Liver (tissue), 9 donors: ENCODE results near the gene NEAT1. TPM values are rescaled to one million over a fixed set of nuclear protein-coding genes. Genes with fewer than 3 reads are reported as not detected.

ENCODE experiments used
- DNase-seq: peaks from one replicate; pipeline ENCODE4 v3.0.0-alpha.2; 2017; ENCODE audit warnings: low spot score
- H3K27ac ChIP-seq, 2 donors: one replicate each; pipeline ENCODE4 v1.7.0; 2013; ENCODE audit warnings: inconsistent platforms in 2 of 2, low read length in 2 of 2, control low read depth in 1 of 2, low read depth in 1 of 2, mild to moderate bottlenecking in 1 of 2
- H3K27me3 ChIP-seq, 4 donors: one replicate each; pipeline versions ENCODE4 v1.6.1 to v1.7.0; 2013; ENCODE audit warnings: low read length in 3 of 4, inconsistent platforms in 1 of 4, mild to moderate bottlenecking in 1 of 4, moderate library complexity in 1 of 4; ENCODE audit not compliant: control insufficient read depth in 4 of 4, insufficient read depth in 4 of 4
- H3K36me3 ChIP-seq, 4 donors: one replicate each; pipeline versions ENCODE4 v1.6.1 to v1.7.0; 2013; ENCODE audit warnings: low read length in 3 of 4, mild to moderate bottlenecking in 3 of 4, low read depth in 1 of 4, moderate library complexity in 1 of 4; ENCODE audit not compliant: control insufficient read depth in 4 of 4, insufficient read depth in 3 of 4
- H3K4me1 ChIP-seq, 4 donors: one replicate each; pipeline versions ENCODE4 v1.6.1 to v1.7.0; 2013; ENCODE audit warnings: low read length in 3 of 4, mild to moderate bottlenecking in 3 of 4, moderate library complexity in 1 of 4; ENCODE audit not compliant: control insufficient read depth in 4 of 4, insufficient read depth in 4 of 4
- H3K4me3 ChIP-seq, 3 donors: one replicate each; pipeline versions ENCODE4 v1.6.1 to v1.7.0; 2013; ENCODE audit warnings: low read length in 3 of 3, control low read depth in 1 of 3, low read depth in 1 of 3, mild to moderate bottlenecking in 1 of 3
- H3K9ac ChIP-seq, 2 donors: one replicate each; pipeline ENCODE4 v1.7.0; 2013; ENCODE audit warnings: low read length in 2 of 2, mild to moderate bottlenecking in 2 of 2, moderate library complexity in 2 of 2, control low read depth in 1 of 2, low read depth in 1 of 2
- H3K9me3 ChIP-seq, 4 donors: one replicate each; pipeline versions ENCODE4 v1.6.1 to v1.7.0; 2013; ENCODE audit warnings: low read length in 3 of 4; ENCODE audit not compliant: control insufficient read depth in 4 of 4
- EGR1 ChIP-seq, 2 donors: IDR thresholded peaks; 2 replicates each; pipeline ENCODE4 v1.6.1; 2016 to 2018; ENCODE audit warnings: antibody characterized with exemption in 2 of 2, low read depth in 2 of 2
- FOXA1 ChIP-seq: IDR thresholded peaks from 2 replicates; pipeline ENCODE4 v1.6.1; 2016; ENCODE audit warnings: antibody characterized with exemption
- FOXA2 ChIP-seq: IDR thresholded peaks from 2 replicates; pipeline ENCODE4 v1.6.1; 2016; ENCODE audit warnings: antibody characterized with exemption
- GABPA ChIP-seq, 2 donors: IDR thresholded peaks in 1 of 2; conservative IDR thresholded peaks in 1 of 2; 2 replicates each; pipeline ENCODE4 v1.6.1; 2016; ENCODE audit warnings: antibody characterized with exemption in 2 of 2, mild to moderate bottlenecking in 1 of 2, moderate library complexity in 1 of 2
- HNF4A ChIP-seq, 2 donors: conservative IDR thresholded peaks; 2 replicates each; pipeline ENCODE4 v1.6.1; 2016; ENCODE audit warnings: antibody characterized with exemption in 2 of 2, mild to moderate bottlenecking in 2 of 2
- HNF4G ChIP-seq: IDR thresholded peaks from 2 replicates; pipeline ENCODE4 v1.6.1; 2016; ENCODE audit warnings: antibody characterized with exemption
- JUND ChIP-seq, 2 donors: IDR thresholded peaks; 2 replicates each; pipeline ENCODE4 v1.6.1; 2016; ENCODE audit warnings: antibody characterized with exemption in 2 of 2
- NR2F2 ChIP-seq: IDR thresholded peaks from 2 replicates; pipeline ENCODE4 v1.6.1; 2016; ENCODE audit warnings: antibody characterized with exemption
- RAD21 ChIP-seq, 2 donors: IDR thresholded peaks; 2 replicates each; pipeline ENCODE4 v1.6.1; 2016; ENCODE audit warnings: antibody characterized with exemption in 2 of 2, mild to moderate bottlenecking in 2 of 2
- RXRA ChIP-seq, 2 donors: IDR thresholded peaks; 2 replicates each; pipeline ENCODE4 v1.6.1; 2017 to 2018; ENCODE audit warnings: antibody characterized with exemption in 2 of 2, mild to moderate bottlenecking in 1 of 2
- SP1 ChIP-seq: IDR thresholded peaks from 2 replicates; pipeline ENCODE4 v1.6.1; 2018; ENCODE audit warnings: antibody characterized with exemption, mild to moderate bottlenecking
- TAF1 ChIP-seq: conservative IDR thresholded peaks from 2 replicates; pipeline ENCODE4 v1.6.1; 2016; ENCODE audit warnings: antibody characterized with exemption, mild to moderate bottlenecking
- YY1 ChIP-seq: IDR thresholded peaks from 2 replicates; pipeline ENCODE4 v1.6.1; 2016; ENCODE audit warnings: antibody characterized with exemption, mild to moderate bottlenecking
- WGBS: extraction: QIAGEN DNeasy Blood & Tissue Kit; methylation state at CpG from one replicate; pipeline ENCODE4 v1.1.7; 2013; 5-methylcytosine and 5-hydroxymethylcytosine counted together
- polyA plus RNA-seq, 2 donors: library from polyadenylated mRNA; stranded (reverse) in 1 of 2; unstranded in 1 of 2; fragments of 200-250 nt in 1 of 2; fragments of >200 nt in 1 of 2; fragmentation: Nextera tagmentation in 1 of 2; extraction: Ambion mirVana in 1 of 2; gene quantifications; one replicate each; pipeline versions ENCODE4 v1.2.1 to v1.2.3, GENCODE V29; 2013 to 2015
- total RNA-seq, 2 donors: library from RNA; depleted of rRNA; stranded (reverse); fragments of >200 nt; gene quantifications; one replicate each; pipeline ENCODE4 v1.2.3, GENCODE V29; 2014
- TF ChIP-seq, protein P1 (sequence below): IDR thresholded peaks from 2 replicates; pipeline ENCODE4 v1.6.1; 2016; ENCODE audit warnings: antibody characterized with exemption
- TF ChIP-seq, protein P2 (sequence below): IDR thresholded peaks from 2 replicates; pipeline ENCODE4 v1.6.1; 2016; ENCODE audit warnings: antibody characterized with exemption
- TF ChIP-seq, protein P3 (sequence below): fragments of 150-350 bp; IDR thresholded peaks from 2 replicates; pipeline ENCODE4 v1.5.1; 2017; ENCODE audit warnings: improper control_type of control experiment, low read depth, low read length; ENCODE audit not compliant: missing input control
- TF ChIP-seq, protein P4 (sequence below): IDR thresholded peaks from 2 replicates; pipeline ENCODE4 v1.6.1; 2016; ENCODE audit warnings: antibody characterized with exemption, mild to moderate bottlenecking
- TF ChIP-seq, protein P5 (sequence below): IDR thresholded peaks from 2 replicates; pipeline ENCODE4 v1.6.1; 2016; ENCODE audit warnings: antibody characterized with exemption
- donor health status: healthy.
- donor health status: healthy.
- donor health status: healthy.
- donor health status: healthy.
- donor health status: healthy.

The NEAT1 gene
- total and polyA plus RNA-seq, 4 donors = 29.6 to 1,968 (median 80.8) TPM

DNA sequence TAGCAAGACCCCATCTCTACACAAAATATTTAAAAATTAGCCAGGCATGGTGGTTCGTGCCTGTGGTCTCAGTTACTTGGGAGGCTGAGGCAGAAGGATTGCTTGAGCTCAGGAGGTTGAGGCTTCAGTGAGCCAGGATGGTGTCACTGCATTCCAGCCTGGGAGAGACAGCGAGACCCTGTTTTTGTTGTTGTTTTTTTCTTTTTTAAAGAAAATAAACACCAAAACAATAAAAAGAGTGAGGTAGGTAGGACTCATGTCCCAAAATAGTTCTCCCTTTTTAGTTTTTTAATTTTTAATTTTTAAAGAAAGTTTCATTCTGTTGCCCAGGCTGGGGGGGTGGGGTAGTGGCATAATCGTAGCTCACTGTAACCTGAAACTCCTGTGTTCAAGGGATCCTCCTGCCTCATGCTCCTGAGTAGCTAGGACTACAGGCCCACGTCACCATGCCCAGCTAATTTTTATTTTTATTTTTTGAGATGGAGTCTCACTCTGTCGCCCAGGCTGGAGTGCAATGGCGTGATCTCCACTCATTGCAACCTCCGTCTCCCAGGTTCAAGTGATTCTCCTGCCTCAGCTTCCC is 50.8 kb downstream of the NEAT1 start:
- TF ChIP-seq, protein P1, sequence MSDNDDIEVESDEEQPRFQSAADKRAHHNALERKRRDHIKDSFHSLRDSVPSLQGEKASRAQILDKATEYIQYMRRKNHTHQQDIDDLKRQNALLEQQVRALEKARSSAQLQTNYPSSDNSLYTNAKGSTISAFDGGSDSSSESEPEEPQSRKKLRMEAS = no peak
- TF ChIP-seq FOXA1 (no peak), YY1 (no peak)
- TF ChIP-seq, protein P2, sequence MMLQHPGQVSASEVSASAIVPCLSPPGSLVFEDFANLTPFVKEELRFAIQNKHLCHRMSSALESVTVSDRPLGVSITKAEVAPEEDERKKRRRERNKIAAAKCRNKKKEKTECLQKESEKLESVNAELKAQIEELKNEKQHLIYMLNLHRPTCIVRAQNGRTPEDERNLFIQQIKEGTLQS = no peak
- Histone ChIP-seq H3K27ac (no peak overlapping the region), H3K36me3 (no peaks in the 10 kb centered on the region), H3K9me3 (no peaks in the 10 kb centered on the region), H3K4me3 (no peak overlapping the region), H3K9ac (no peak overlapping the region), H3K27me3 (no peaks in the 10 kb centered on the region), H3K4me1 (peaks cover 0 to 22% (median 13%) of the 10 kb centered on the region in 4 donors)
- 91% methylated on average over 7 of the region's 7 CpGs for WGBS
- no peak for DNase-seq

DNA sequence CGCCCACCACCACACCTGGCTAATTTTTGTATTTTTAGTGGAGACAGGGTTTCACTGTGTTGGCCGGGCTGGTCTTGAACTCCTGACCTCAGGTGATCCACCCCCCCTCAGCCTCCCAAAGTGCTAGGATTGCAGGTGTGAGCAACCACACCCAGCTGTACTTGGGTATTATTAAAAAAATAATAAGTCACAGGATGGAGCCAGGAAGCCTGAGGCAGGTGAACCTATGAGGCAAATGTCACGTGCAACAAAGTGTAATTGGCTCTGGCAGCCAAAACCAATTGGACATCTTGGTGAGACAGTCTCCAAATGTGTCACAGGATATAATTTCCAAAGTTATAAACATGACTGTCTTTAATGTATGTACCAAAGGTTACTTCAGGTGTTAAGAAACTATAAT is 52.3 kb downstream of the NEAT1 start:
- Histone ChIP-seq H3K4me1 (peaks cover 7 to 32% (median 22%) of the 10 kb centered on the region in 4 donors), H3K9me3 (no peaks in the 10 kb centered on the region), H3K27me3 (no peaks in the 10 kb centered on the region), H3K9ac (no peak overlapping the region), H3K36me3 (no peaks in the 10 kb centered on the region), H3K27ac (peak overlapping the region in 1 of 2 donors; percentile 44), H3K4me3 (no peak overlapping the region)
- DNase-seq = no peak
- 88% methylated on average over 3 of the region's 3 CpGs for WGBS
- TF ChIP-seq TAF1 (no peak), YY1 (no peak), GABPA (IDR thresholded peaks at IDR 0.05 in 1 of 2, conservative IDR thresholded peaks at IDR 0.05 in 1 of 2) (no peak)

DNA sequence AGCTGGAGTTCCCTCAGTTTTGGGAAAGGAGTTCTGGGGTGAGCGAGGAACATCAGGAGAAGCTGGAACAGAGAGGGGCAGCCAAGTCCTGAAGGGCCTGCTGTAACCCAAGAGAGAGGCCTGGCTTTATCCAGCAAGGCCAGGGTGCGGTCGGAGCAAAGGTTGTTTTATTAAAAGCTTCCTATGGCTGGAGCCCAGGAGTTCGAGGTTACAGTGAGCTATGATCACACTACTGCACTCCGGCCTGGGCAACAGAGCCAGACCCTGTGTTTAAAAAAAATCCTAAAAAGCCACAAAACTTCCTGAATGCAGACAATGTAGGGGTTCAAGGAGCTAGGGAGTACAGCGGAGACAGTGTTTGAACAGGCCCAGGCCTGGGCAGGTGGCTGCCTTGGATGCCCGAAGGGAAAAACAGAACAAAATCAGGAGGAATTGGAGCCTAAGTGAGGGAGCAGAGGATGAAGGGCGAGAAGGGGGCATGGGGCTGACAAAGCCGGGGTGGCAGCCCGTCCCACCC is 54.1 kb downstream of the NEAT1 start:
- WGBS = 7% methylated on average over 10 of the region's 10 CpGs
- Histone ChIP-seq H3K27ac (peak overlapping the region; percentile 98 to 100), H3K27me3 (no peaks in the 10 kb centered on the region), H3K4me1 (peaks cover 7 to 29% (median 20%) of the 10 kb centered on the region in 4 donors), H3K4me3 (peak overlapping the region; percentile 71 to 99 (median 73)), H3K9ac (peak overlapping the region; percentile 87 to 100), H3K36me3 (no peaks in the 10 kb centered on the region), H3K9me3 (no peaks in the 10 kb centered on the region)
- peak in 1 of 2 donors; percentile 54 for TF ChIP-seq RXRA (IDR thresholded peaks at IDR 0.05)
- TF ChIP-seq, protein P3, sequence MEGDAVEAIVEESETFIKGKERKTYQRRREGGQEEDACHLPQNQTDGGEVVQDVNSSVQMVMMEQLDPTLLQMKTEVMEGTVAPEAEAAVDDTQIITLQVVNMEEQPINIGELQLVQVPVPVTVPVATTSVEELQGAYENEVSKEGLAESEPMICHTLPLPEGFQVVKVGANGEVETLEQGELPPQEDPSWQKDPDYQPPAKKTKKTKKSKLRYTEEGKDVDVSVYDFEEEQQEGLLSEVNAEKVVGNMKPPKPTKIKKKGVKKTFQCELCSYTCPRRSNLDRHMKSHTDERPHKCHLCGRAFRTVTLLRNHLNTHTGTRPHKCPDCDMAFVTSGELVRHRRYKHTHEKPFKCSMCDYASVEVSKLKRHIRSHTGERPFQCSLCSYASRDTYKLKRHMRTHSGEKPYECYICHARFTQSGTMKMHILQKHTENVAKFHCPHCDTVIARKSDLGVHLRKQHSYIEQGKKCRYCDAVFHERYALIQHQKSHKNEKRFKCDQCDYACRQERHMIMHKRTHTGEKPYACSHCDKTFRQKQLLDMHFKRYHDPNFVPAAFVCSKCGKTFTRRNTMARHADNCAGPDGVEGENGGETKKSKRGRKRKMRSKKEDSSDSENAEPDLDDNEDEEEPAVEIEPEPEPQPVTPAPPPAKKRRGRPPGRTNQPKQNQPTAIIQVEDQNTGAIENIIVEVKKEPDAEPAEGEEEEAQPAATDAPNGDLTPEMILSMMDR = no peak
- no peak for TF ChIP-seq JUND (IDR thresholded peaks at IDR 0.05)
- TF ChIP-seq, protein P4, sequence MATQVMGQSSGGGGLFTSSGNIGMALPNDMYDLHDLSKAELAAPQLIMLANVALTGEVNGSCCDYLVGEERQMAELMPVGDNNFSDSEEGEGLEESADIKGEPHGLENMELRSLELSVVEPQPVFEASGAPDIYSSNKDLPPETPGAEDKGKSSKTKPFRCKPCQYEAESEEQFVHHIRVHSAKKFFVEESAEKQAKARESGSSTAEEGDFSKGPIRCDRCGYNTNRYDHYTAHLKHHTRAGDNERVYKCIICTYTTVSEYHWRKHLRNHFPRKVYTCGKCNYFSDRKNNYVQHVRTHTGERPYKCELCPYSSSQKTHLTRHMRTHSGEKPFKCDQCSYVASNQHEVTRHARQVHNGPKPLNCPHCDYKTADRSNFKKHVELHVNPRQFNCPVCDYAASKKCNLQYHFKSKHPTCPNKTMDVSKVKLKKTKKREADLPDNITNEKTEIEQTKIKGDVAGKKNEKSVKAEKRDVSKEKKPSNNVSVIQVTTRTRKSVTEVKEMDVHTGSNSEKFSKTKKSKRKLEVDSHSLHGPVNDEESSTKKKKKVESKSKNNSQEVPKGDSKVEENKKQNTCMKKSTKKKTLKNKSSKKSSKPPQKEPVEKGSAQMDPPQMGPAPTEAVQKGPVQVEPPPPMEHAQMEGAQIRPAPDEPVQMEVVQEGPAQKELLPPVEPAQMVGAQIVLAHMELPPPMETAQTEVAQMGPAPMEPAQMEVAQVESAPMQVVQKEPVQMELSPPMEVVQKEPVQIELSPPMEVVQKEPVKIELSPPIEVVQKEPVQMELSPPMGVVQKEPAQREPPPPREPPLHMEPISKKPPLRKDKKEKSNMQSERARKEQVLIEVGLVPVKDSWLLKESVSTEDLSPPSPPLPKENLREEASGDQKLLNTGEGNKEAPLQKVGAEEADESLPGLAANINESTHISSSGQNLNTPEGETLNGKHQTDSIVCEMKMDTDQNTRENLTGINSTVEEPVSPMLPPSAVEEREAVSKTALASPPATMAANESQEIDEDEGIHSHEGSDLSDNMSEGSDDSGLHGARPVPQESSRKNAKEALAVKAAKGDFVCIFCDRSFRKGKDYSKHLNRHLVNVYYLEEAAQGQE = peak; percentile 60
- peak; percentile 86 for TF ChIP-seq YY1
- TF ChIP-seq NR2F2 = no peak
- TF ChIP-seq SP1 = no peak
- no peak for TF ChIP-seq FOXA1
- TF ChIP-seq, protein P5, sequence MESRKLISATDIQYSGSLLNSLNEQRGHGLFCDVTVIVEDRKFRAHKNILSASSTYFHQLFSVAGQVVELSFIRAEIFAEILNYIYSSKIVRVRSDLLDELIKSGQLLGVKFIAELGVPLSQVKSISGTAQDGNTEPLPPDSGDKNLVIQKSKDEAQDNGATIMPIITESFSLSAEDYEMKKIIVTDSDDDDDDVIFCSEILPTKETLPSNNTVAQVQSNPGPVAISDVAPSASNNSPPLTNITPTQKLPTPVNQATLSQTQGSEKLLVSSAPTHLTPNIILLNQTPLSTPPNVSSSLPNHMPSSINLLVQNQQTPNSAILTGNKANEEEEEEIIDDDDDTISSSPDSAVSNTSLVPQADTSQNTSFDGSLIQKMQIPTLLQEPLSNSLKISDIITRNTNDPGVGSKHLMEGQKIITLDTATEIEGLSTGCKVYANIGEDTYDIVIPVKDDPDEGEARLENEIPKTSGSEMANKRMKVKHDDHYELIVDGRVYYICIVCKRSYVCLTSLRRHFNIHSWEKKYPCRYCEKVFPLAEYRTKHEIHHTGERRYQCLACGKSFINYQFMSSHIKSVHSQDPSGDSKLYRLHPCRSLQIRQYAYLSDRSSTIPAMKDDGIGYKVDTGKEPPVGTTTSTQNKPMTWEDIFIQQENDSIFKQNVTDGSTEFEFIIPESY = no peak
- TF ChIP-seq FOXA2 = no peak
- TF ChIP-seq, protein P1 = no peak
- no peak for TF ChIP-seq RAD21 (IDR thresholded peaks at IDR 0.05)
- no peak for TF ChIP-seq HNF4G
- no peak for TF ChIP-seq GABPA (IDR thresholded peaks at IDR 0.05 in 1 of 2, conservative IDR thresholded peaks at IDR 0.05 in 1 of 2)
- TF ChIP-seq, protein P2 = no peak
- TF ChIP-seq HNF4A (conservative IDR thresholded peaks at IDR 0.05) = peak in 1 of 2 donors; percentile 69
- no peak for TF ChIP-seq EGR1 (IDR thresholded peaks at IDR 0.05; ENCODE audit: low read depth in 2 of 2)
- TF ChIP-seq TAF1 = no peak
- no peak for DNase-seq
